GM21576 (cell line): Measurements from ENCODE around the gene SRGAP3.

Source experiments
- ATAC-seq: cut with Tn5 transposase; IDR thresholded peaks from one replicate; pipeline ENCODE4 v1.9.1; 2021; ENCODE audit warnings: mild to moderate bottlenecking, moderate library complexity; ENCODE audit not compliant: unreplicated experiment

SRGAP3 gene

DNA sequence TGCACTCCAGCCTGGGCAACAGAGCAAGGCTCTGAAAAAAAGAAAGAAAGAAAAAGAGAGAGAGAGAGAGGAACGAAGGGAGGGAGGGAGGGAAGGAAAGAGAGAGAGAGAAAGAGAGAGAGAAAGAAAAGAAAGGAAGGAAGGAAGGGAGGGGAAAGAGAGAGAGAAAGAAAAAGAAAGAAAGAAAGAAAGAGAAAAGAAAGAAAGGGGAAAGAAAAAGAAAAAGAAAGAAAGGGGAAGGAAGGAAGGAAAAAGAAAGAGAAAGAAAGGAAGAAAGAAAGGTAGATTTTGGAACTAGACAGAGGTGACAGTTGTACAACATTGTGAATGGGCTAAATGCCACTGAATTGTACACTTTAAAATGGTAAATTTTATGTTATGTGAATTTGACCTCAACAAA is 5.3 kb upstream of the SRGAP3 start:
- ATAC-seq: no peak

DNA sequence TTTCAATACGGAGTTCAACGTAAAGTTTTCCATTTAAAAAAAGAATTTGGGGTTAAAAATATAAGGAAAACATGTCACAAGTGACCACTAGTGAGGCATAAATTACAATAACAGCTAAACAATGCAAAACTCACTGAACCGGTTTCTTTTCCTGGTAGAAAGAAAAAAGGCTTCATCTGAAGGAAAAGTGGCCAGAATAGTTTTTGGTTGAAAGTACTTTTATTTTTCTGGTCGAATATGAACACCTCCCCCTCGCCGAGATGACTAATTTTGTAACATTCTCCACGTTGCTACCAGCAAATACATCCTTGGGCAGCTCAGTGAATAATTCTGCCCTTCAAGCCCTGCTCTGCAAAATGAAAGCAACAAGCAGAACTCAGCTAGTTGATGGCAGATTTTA is 3.9 kb upstream of the SRGAP3 start:
- no peak for ATAC-seq

DNA sequence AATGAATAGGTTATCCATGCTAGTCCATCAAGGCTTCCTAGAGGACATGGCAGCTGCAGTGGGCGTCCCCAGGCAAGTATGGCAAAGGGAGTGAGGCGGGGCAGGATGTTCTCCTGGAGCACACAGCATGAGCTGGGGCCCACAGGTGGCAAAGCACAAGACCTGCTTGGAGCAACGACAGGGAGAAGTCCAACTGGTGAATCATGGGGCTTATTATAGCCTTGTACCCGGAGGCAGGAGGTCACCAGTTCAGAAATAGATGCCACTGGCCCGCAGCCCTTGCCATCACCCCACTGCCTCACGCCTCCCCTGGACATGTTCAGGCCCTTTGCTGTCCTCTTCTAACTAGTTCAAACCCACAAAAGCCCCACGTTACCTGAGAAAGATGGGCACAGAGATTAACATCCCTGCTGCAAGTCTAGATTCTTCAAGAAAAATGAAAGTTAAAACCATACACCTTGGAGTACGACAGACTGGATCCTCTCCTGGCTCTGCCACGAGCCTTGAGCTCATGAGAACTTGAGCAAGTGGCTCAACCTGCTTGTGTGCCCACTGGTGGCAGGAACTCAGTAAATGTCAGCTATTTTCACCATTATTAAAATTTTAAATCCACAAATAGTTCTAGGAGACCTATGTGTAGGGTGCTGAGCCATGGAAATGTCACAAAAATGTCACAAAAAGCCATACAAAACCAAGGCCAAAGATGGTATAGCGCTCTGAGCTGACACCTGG is 1.8 kb upstream of the SRGAP3 start:
- ATAC-seq: no peak

DNA sequence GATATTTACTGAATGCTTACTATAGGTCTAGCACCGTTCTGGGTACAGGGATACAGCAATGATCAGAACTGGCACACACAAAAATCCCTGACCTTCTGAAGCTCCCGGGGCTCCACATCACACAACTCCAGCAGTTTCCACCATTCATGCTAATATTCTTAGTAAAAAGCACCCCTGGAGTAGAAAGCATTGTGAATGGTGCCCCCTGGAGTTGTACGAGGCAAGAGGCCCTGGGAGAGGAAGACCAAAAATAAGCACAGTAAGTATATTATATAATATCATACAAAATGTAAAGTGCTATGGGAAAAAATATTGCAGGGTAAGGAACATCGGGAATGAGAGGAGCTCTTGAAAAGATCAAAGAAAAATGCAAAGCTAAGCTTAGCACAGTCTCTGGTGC is 790 bp upstream of the SRGAP3 start:
- no peak for ATAC-seq

DNA sequence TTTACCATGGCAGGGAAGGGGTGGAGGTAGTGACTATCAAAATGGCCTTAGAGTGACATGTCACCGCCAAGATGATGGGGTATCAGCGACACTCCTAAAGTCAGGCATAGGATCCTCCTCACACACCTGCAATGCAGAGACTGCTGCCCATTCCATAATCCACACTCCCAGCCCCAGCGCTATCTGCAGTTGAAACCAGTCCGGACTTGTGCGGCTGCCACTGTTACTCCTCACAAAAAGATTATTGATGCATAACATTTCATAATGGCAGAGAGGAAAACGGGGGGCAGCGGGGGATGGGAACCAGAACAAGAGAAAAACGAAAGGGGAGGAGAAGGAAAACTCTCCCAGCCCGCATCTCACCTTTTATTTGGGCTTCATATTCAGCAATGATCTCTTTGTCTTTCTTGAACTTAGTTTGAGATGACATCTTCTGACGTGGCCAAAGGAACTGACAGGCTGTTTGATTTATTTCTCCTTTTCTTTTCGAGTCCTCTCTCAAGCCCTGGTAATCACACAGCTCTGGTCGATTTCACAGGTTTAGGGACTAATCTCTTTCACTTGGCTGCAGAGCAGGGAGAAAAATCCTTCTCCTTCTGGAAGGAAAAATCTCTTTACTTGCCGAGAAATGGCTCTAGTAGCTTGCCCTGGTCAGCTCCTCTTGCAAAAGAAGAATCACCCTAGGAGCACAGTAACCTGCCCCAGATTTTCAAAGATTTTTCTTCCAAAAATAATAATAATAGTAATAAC is 749 bp downstream of the SRGAP3 start:
- ATAC-seq: no peak

DNA sequence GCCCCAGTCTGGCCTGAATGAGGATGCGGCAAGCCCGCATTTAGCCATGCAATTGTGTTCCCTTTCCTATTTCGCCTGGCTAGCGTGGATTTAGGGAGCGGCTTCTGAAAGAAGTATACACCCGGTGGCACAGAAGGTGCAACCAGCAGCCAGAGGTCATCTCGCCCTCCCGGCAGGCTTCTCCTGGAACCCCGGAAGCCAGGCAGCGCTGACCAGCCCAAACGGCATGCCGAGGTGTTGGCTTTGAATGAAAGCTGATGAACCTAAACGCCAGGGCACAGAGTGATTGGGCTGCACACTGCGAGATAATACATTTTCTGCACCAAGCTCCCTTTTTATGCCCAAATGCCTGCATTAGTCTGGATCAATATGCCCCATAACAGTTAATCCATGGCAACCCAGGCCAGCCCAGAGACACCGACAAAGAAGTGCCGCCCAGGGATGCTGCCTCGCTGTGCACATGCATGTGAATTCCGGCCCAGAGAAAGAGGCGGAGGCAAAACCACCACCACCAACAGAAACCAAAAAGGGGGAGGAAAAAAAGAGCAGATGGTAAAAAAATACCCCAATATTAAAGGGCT is 1.4 kb downstream of the SRGAP3 start:
- ATAC-seq: no peak

DNA sequence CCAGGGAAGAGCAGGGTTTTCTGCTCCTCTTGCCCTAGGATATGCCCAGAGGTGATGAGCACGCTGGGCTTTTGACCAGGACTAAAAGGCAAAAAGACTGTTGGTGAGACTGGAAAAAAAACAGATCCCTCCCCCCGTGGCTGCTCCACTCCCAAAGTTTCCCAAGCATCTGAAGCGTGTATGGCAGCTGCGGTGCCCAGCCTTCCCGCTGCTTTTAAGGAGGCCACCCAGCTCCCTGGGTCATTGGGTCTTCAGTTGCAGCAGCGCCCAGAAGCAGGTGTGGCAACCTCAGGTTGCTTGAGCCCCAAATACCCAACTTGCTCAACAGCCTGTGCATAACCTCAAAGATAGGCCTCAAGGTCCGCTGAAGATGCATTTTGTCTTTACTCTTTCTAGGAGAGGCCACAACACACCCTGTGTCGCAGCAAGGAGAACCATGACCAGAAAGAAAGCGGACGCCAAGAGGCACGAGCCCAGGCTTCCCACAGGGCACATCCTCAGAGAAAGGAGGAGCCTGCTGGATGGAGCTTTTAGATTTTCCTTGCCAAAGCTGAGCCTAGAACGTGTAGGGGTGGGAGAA is 2.0 kb downstream of the SRGAP3 start:
- ATAC-seq: no peak

DNA sequence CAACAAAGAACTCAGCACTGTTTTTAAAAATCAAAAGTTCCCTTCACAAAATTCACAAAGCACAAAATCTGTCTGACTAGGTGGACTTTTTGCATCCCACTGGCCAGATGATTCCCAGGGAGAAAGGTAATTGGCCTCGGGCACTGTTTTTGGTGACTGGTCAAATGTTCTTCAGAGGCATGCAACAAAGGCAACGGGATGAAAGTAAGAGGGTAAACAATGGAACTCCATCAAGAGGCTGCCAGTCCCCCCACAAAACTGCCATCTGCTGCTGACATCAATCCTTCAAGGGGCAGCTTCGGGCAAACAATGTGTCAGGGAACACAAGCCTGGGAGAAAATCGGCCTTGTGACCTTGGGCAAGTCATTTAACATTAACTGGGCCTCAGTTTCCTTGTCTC is 3.3 kb downstream of the SRGAP3 start:
- ATAC-seq: no peak

DNA sequence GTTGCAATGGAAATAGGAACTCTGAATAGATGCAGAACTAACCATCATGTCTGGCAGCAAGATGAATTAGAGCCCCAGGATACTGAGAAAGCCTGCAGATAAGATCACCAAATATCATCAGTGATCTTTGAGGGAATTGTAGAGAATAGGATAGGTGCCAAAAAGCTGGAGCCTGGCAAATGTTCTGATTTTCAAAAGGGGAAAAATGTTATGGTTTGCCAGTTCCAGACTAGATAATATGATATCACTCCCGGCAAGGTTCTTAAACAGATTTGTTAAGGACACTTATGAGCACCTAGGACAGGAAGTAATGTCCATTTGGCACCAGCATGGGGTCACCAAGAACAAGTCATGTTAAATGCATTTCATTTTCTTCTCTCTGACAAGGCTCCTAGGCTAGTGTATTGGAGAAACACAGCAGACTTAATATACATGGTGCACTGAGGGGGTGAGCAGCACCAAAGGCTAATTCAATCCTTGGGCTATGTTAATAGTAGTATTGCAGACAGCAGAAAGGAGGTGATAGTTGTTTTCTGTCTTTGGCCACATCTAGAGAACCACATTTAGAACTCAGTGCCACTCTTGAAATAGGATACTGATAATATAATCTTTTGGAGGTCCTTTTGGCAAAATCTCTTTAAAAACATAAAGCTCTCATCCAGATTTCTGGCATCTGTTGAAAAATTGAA is 4.8 kb downstream of the SRGAP3 start:
- no peak for ATAC-seq

DNA sequence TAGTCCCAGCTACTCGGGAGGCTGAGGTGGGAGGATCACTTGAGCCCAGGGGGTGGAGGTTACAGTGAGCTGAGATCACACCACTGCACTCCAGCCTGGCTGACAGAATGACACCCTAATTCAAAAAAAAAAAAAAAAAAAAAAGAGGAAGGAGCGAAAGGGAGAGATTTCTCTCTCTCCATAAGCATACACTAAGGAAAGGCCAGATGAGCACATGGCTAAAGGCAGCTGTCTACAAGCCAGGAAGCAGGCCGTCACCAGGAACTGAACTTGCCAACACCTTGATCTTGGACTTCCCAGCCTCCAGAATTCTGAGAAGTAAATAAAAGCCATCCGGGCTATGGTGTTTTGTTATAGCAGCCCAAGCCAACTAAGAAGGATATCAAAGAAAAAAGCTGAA is 7.5 kb downstream of the SRGAP3 start:
- ATAC-seq: no peak

DNA sequence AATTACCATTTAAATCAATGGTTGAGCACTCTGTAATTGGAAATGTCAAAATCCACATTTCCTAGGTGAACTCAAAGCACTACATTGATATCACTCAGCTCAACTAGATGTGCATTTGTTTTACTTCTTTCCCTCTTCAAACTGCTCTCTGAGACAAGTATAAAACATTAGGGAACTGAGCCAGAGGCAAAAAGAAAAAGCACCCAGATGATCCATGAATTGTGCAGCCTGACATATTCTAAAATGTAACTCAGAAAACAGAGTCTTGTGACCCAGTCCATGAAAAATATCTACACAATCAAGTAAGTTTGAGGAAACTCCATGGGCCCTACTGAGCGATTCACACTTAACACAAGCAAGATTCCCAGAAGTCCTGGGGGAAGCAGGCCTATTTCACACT is 9.8 kb downstream of the SRGAP3 start:
- no peak for ATAC-seq

DNA sequence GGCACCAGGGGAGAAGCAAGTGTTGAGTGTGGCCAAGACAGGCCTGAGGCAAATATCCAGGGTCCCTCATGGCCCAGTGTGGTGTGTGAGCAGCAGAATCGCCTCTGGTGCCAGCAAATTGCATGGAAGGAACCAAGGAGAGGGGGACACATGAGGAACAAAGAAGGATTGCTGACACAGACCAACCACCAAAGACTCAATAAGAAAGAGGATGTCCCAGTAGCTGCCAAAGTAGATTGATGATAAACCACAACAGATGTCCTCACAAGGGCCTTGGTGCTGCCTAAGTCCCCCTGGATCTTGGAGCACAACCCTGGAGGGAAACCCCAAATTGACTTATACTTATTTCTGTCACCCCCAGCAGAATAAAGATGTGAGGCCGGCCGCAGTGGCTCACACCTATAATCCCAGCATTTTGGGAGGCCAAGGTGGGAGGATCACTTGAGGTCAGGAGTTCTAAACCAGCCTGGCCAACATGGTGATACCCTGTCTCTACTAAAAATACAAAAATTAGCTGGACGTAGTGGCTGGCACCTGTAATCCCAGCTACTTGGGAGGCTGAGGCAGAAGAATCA is 10.6 kb downstream of the SRGAP3 start:
- no peak for ATAC-seq

DNA sequence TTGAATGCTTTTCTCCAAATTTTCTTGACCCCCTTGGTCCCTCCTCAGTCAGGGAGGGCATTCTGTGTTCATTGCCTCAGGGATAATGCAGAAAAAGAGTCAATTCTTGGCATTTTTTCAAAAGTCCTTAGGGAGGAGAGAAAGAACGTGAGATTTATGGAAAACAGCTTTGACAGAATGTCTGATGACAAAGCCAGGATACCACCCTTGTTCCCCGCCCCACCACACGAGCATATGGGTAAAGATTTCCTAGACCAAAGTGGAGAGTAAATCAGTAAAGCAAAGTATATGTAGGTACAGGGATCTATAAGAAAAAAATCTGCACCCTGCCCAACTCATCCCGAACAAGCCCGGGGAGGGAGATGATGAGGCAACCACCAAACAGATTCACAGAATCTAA is 11.2 kb downstream of the SRGAP3 start:
- no peak for ATAC-seq

DNA sequence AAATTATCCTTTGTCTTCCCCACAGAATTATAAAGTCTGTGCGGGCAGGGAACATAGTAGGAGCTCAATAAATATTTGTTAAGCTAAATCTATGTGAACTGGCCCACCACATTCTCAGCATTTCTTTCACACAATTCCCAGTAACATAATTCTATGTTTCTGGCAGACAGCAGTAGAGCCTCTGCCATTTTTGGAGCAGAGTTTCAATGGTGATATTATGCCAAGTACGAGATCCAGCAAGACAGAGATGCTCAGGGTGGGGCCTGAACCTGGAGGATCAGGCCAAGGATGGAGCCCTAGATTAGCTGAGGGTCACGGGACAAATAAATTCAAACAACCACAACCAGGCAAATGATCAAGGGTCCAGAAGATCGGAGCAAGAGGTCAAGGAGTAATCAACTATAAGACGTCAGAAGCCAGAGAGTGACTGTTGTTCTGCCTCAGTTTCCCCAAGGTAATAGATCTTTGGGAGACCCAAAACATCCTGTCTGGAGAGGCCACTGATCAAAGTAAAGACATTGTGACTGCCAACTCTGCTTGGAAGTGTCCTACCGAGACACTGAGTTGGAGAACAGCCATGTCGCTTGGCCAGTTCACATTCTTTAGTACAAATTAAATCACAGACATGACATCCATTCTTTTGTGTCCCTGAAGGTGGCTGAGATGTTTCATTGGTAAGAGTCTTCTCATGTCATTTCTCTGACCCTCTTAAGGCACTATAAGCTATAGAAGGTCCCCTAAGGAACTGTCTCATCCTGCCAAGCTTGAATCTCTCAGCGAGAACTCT is 15.4 kb downstream of the SRGAP3 start:
- no peak for ATAC-seq

DNA sequence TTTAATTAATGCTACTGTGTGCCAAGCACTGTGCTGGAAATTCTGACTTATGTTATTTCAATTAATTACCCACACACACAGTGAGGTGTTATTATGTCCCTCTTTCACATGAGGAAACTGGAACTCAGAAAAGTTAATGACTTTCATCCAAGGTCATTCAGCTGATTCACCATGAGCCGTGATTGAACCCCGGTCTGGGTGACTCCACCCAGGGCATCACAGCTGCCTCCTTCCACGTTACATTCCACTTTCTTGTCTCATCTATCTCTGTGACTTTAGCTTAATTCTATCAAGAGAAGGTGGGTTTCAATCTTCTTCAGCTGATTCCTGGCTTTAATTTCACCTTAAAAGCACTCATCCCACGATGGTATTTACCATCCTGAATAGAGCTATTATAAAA is 16.3 kb downstream of the SRGAP3 start:
- ATAC-seq: no peak

DNA sequence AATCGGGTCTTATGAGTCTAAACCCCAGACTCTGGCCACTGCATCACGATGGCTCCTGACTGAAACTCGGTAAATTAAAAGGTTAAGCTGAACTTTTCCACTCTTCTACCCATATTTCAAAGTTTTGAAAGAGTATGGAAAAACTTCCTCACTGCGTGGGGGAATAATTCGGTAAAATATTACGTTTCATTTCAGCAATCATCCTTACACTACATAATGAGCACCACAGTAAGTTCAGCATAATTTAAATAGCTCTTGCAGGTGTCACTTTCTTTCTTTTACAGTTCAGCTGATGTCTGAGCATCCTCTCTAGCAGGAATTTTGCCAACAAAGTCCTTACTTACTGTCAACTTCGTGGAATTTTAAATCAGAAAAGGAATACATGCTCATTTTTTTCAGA is 17.5 kb downstream of the SRGAP3 start:
- no peak for ATAC-seq

DNA sequence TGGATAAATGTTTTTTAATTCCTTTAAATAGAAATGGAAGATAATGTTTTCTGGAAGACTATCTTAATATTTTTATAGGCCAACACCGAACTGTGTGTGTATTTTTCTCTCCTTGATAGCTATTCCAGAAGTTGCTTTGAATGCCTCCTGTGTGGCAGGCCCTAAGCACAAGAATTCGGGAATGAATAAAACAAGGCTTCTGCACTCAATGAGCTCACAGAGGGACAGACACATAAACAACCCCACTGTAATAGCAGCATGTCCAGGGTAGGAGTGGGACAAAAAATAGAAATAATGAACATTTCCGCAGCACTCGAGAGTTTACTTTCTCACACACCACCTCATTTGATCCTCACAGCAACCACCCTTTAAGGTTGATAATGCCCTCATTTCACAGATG is 18.0 kb downstream of the SRGAP3 start:
- ATAC-seq: no peak

DNA sequence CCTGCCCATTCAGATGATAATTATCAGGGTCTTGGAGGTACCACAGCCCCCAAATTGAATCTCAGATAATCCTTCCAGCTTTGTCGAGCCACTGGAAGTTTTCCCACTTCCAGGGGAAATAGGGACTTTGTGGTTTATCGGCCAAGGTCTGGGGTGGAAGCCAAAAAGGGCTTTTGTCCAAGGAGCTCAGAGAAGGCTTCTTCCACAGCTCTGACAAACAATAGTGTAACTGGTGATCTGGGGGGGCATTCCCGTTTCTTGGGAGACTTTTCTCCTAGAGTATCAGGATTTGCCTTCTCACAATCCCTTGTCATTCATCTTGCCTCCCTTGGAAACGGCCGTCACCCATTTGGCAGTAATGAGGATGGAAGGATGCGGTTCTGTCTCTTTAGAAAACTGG is 18.4 kb downstream of the SRGAP3 start:
- ATAC-seq: no peak

DNA sequence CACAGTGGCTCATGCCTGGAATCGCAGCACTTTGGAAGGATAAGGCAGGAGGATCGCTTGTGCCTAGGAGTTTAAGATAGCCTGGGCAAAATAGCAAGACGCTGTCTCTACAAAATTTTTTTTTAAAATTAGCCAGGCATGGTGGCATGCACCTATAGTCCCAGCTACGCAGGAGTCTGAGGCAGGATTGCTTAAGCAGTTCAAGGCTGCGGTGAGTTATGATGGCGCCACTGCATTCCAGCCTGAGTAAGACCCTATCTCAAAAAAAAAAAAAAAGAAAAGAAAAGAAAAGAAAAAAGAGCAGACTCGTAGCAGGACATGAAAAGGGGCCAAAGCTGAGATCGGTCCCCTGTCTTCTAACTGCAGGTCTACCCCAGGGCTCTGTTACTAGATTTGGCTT is 18.9 kb downstream of the SRGAP3 start:
- no peak for ATAC-seq

DNA sequence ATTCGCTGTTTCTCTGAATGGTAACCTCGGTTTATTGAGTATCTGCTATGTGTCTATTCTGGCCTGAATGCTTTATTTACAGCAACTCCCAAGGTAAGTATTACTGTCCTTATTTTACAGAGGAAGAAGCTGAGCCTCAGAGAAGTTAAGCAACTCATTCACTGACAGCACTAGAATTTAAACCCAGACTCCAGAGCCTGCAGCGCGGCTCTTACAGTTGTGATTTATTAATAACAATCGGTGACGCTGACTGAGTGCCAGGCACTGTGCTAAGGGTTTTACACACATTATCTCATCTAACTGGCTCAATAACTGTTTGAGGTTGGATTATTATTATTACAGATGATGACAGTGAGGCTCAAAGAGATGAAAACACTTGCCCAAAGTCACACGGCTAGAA is 19.6 kb downstream of the SRGAP3 start:
- no peak for ATAC-seq
